ENCODE measurements around the gene CAST.
A peak's percentile ranks its signal among the peaks of the same experiment; 100 is the strongest.
"Not testable (repeated sequence)": the region's sequence is repeated elsewhere in the genome, so short reads cannot be mapped to it uniquely, and the experiment has no call there.

Gene CAST

GRCh38 chr5:96783326-96783725 lies 121.2 kb downstream of the CAST start:
- no peak for DNase-seq (ENCODE audit: low spot score)

- no peak for DNase-seq (ENCODE audit: low spot score)
Measured at GRCh38 chr5:96785326-96786109, 123.3 kb downstream of the CAST start.

DNA sequence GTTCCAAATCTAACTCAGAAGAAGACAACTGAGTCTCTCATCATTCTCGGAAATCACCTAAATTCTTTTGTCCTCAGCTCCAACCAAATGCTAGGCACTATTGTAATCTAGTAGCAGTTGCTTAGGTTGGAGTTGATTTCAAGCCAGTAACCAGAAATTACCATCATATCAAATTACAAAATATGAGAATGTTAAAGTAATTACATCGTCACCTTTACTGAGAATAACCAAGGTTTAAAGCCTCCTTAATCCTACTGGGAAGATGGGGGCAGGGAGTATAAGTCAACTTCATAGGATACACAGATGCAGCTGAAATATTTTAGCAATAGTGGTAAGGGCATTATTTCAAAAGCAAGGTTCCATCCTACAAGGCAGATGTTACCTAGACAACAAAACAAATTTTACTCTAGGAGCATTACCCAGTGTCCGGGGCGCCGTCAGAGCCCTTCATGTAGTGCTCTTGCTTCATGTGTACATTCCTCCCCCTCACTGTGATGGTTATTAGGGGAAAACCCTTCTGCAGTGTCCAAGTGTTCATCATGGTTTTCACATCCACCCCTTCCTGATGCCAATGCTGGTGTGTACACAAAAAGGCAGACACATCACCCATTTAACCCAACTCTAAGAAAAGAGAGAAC lies 126.1 kb downstream of the CAST start:
- DNase-seq (ENCODE audit: low spot score), result no peak

- no peak for DNase-seq (ENCODE audit: low spot score)
Measured at GRCh38 chr5:96789794-96790330, 127.7 kb downstream of the CAST start.

DNA sequence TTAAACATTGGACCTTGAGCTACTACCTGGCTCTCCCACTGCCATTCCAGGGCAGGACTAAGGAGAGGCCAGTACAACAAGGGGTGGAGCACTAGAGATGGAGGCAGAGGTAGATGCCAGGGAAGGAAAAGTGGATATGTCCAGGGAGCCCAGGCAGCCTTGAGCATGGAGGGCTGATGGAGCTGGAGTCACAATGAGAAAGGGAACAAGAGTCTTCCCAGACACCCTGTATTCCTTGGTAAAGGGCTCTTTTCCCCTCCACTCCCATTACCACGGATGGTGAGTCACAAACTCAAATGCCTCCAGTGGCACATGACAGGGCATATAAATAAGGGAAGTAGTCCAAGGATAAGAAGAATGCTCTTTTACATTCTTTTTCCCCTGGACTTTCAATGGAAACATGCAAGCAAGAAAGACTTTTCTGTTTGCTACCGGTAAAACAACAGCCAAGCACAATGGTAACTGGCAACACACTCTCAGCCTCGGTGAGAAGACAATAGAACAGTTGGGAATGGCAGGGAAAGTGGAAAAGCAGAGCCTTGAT lies 128.9 kb downstream of the CAST start:
- DNase-seq (ENCODE audit: low spot score), result no peak

GRCh38 chr5:96794757-96795156 lies 132.6 kb downstream of the CAST start:
- peak; percentile 42 for DNase-seq (ENCODE audit: low spot score)

DNA sequence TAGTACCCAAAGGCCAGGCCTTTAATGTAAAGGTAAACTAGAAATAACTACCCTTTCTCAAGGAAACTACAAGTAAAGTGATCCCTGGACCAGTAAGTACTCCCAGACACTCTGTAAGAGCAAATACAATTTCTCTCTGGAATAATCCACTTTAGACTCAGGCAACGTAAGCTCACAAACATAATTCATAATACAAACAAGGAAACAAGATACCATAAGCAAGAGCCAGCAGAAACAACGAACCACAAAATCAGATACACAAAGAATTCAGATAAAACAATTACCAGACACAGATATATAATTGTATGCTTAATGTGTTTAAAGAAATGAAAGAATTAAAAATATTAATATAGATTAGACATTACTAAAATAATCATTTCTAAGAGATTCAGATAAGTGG lies 133.4 kb downstream of the CAST start:
- no peak for DNase-seq (ENCODE audit: low spot score)

- DNase-seq (ENCODE audit: low spot score), result no peak
Measured at GRCh38 chr5:96796434-96796833, 134.3 kb downstream of the CAST start.

- not testable (repeated sequence) for DNase-seq (ENCODE audit: low spot score)
Measured at GRCh38 chr5:96801718-96802117, 139.5 kb downstream of the CAST start.

DNA sequence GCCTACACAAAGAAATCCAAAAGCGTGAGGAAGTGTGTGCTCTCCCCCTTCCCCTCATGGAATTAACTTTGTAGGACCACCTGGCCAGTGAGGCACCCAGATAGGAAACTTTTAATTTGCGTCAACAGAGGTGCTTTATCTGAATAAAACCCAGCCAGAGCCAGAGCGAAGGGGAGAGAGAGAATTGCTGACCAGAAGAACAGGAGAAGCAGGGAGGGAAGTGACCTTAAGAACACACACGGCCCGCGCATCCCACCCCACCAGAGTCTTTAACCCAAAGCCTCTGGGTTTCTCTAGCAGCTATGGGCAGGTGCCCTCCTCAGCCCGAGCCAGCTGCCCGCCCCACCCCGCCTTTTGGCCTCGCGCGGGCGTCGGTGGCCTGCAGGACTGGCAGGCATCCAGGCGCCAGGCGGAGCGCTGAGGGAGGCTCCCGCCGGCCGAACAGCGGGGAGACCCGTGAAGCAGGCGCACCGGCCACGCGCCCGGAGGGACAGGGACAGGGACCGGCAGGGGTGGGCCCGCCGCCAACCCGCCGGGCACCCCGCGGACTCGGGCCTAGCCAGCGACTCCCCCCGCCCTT lies 145.0 kb downstream of the CAST start:
- DNase-seq (ENCODE audit: low spot score), result peak; percentile 30

DNA sequence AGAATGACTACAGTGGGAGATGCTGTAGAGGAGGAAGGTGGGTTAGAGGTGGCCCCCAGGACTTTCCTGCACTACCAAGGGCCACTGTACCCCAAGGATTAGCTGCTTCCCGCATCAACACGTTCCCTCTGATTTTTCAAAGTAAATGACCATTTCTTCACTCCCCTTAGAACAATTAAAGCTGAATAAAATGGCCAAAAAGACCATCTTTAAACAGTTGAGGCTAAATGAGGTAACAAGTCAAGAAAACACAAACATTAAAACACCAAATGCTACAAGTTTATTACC lies 146.3 kb downstream of the CAST start:
- no peak for DNase-seq (ENCODE audit: low spot score)

- no peak for DNase-seq (ENCODE audit: low spot score)
Measured at GRCh38 chr5:96808868-96809558, 146.8 kb downstream of the CAST start.

GRCh38 chr5:96809921-96810320 lies 147.7 kb downstream of the CAST start:
- peak; percentile 6 for DNase-seq (ENCODE audit: low spot score)

GRCh38 chr5:96812851-96813250 lies 150.7 kb downstream of the CAST start:
- no peak for DNase-seq (ENCODE audit: low spot score)

DNA sequence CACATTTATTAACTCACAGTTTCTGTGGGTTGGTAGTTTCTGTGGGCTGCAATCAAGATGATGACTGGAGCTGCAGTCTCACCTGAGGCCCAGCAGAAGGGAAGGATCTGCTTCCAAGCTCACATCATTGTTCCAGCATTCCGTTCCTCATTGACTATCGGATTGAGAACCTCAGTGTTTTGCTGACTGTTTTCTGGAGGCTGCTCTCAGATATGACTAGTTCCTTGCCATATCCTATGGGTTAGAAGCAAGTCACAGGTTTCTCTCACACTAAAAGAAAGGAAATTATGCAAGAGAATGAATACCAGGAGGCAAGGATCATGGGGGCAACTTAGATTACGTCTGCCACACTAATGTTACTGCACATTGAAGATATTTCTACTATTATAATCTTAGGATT lies 151.9 kb downstream of the CAST start:
- DNase-seq (ENCODE audit: low spot score), result no peak

- DNase-seq (ENCODE audit: low spot score), result peak; percentile 59
Measured at GRCh38 chr5:96816411-96816939, 154.3 kb downstream of the CAST start.

GRCh38 chr5:96816991-96817390 lies 154.8 kb downstream of the CAST start:
- DNase-seq (ENCODE audit: low spot score), result no peak

GRCh38 chr5:96817506-96817905 lies 155.3 kb downstream of the CAST start:
- DNase-seq (ENCODE audit: low spot score), result no peak

- no peak for DNase-seq (ENCODE audit: low spot score)
Measured at GRCh38 chr5:96818125-96818788, 156.1 kb downstream of the CAST start.

- DNase-seq (ENCODE audit: low spot score), result no peak
Measured at GRCh38 chr5:96819806-96820205, 157.6 kb downstream of the CAST start.

DNA sequence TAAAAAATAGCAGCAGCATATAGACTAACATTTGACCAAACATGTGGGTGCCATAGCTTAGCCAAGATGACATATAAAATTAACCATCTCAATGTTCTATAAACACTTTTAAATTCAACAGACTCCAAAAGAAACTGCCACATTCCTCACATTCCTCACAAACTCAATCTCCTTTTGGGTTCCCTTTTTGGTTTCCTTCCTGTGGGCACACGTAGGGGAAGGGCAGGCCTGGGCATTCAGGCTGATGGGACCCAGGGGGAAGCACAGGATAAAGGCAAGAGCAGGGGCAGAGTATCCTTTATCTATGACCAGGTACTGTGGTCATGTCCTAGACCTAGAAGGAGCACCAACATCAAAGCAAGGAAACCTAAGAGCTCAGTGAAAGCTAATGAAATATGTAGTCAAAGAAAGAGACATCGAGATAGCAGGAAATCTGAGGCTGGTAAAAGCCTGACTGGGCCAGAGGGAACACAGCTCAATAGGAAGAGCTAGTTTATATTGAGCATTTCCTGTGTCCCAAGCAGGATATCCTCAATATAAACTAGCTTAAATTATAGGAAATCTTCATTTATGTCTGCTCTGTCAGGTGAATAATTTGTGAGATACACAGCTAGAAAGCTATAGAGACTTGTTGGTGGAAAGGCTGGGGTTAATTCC lies 159.2 kb downstream of the CAST start:
- DNase-seq (ENCODE audit: low spot score), result no peak
